GM18870 (cell line): ENCODE data around the gene NET1.
"Not testable (repeated sequence)": the region's sequence is repeated elsewhere in the genome, so short reads cannot be mapped to it uniquely, and the experiment has no call there.

Source experiments
- ATAC-seq: cut with Tn5 transposase; IDR thresholded peaks from one replicate; pipeline ENCODE4 v1.9.1; 2021; ENCODE audit warnings: moderate library complexity; ENCODE audit not compliant: unreplicated experiment

NET1 gene

GRCh38 chr10:5412277-5412941 lies at the start of gene NET1:
TSS of gene NET1 (plus strand) at chr10:5412557. CDS start at chr10:5412693, 136 bp downstream.
- peak; percentile 88 for ATAC-seq

- no peak for ATAC-seq
Measured at GRCh38 chr10:5362873-5363272, 49.5 kb upstream of the NET1 start.

GRCh38 chr10:5364374-5364773 lies 48.0 kb upstream of the NET1 start:
- ATAC-seq, result no peak

- no peak for ATAC-seq
Measured at GRCh38 chr10:5364890-5365338, 47.4 kb upstream of the NET1 start, which contains the start of gene UCN3. TSS of gene UCN3 (plus strand) at chr10:5364966. CDS start at chr10:5373721, 8,755 bp downstream.

GRCh38 chr10:5365928-5366327 lies 46.4 kb upstream of the NET1 start:
- ATAC-seq, result no peak

- no peak for ATAC-seq
Measured at GRCh38 chr10:5369362-5370158, 42.8 kb upstream of the NET1 start.

- no peak for ATAC-seq
Measured at GRCh38 chr10:5370493-5371352, 41.6 kb upstream of the NET1 start.

- no peak for ATAC-seq
Measured at GRCh38 chr10:5373307-5373706, 39.0 kb upstream of the NET1 start.

GRCh38 chr10:5373891-5374611 lies 38.3 kb upstream of the NET1 start:
- ATAC-seq, result no peak

- no peak for ATAC-seq
Measured at GRCh38 chr10:5376450-5376849, 35.9 kb upstream of the NET1 start.

- not testable (repeated sequence) for ATAC-seq
Measured at GRCh38 chr10:5379202-5379601, 33.2 kb upstream of the NET1 start.

GRCh38 chr10:5380395-5380794 lies 32.0 kb upstream of the NET1 start:
- not testable (repeated sequence) for ATAC-seq

- ATAC-seq, result no peak
Measured at GRCh38 chr10:5381187-5381586, 31.2 kb upstream of the NET1 start.

- no peak for ATAC-seq
Measured at GRCh38 chr10:5385224-5385623, 27.1 kb upstream of the NET1 start.

GRCh38 chr10:5387169-5387568 lies 25.2 kb upstream of the NET1 start:
- ATAC-seq, result no peak

GRCh38 chr10:5390607-5391205 lies 21.7 kb upstream of the NET1 start:
- ATAC-seq, result no peak

- no peak for ATAC-seq
Measured at GRCh38 chr10:5391790-5392189, 20.6 kb upstream of the NET1 start.

- ATAC-seq, result no peak
Measured at GRCh38 chr10:5393529-5393928, 18.8 kb upstream of the NET1 start.

GRCh38 chr10:5395168-5395567 lies 17.2 kb upstream of the NET1 start:
- ATAC-seq, result no peak
